Upper lobe of right lung (tissue), 1 donor: ENCODE measurements around the gene MED27. TPM values are rescaled to one million over a fixed set of nuclear protein-coding genes. Genes with fewer than 3 reads are reported as not detected.

ENCODE experiments used
- ATAC-seq: fragments of 200-7000 bp; cut with Tn5 transposase; one replicate; pipeline ENCODE4 v1.9.1; 2020; ENCODE audit warnings: mild to moderate bottlenecking, moderate library complexity
- DNase-seq: peaks from one replicate; pipeline ENCODE4 v3.0.0-alpha.2; 2020
- H3K27ac ChIP-seq: fragments of 200-600 bp; one replicate; pipeline ENCODE4 v1.8.0; 2022
- H3K27me3 ChIP-seq: fragments of 200-600 bp; one replicate; pipeline ENCODE4 v1.8.0; 2022; ENCODE audit warnings: mild to moderate bottlenecking
- H3K36me3 ChIP-seq: fragments of 200-600 bp; one replicate; pipeline ENCODE4 v1.8.0; 2022
- H3K4me1 ChIP-seq: fragments of 200-600 bp; one replicate; pipeline ENCODE4 v1.8.0; 2022
- H3K4me3 ChIP-seq: fragments of 200-600 bp; one replicate; pipeline ENCODE4 v1.8.0; 2022; ENCODE audit warnings: mild to moderate bottlenecking
- H3K9me3 ChIP-seq: fragments of 200-600 bp; one replicate; pipeline ENCODE4 v1.8.0; 2022
- intact Hi-C: fragments of 100-400 bp; cut with DNase I; formaldehyde crosslinking; loops from one replicate; pipeline ENCODE4 v1.11.0; 2022
- total RNA-seq: library from RNA; stranded (reverse); fragmentation: NEBNext Ultra II Directional; extraction: Animal tissue kit (Norgen Biotek cat#: 25700); gene quantifications from one replicate; pipeline ENCODE4 v1.2.1, GENCODE V29; 2021
- TF ChIP-seq, protein P1 (sequence below): fragments of 200-600 bp; IDR thresholded peaks from one replicate; pipeline ENCODE4 v1.8.0; 2022; ENCODE audit warnings: antibody characterized with exemption
- donor health status: DM: no; HTN: yes; CAD: no; lungs with severe emphysema.

MED27 gene
- total RNA-seq, 1 donor from 2014 or later = 14.2 TPM

DNA sequence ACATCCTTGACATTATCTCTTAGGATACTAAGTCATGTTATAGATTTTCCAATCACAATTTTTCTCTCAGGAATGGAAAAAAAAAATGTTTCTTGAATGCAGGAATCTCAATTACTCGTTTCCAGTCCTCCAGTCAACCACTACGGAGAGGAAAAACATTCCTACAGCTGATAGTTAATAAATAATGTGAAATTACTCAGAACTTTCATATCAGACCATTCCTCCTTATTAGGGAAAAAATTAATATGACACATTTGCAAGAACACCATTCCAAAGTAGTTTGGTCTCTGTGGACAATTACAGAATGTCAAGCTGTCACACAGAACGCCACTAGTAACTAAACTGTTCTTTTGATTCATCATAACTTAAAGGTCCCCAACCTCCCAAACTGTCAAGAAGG, 31.5 kb downstream of the MED27 start:
- no peaks in the 10 kb centered on the region for H3K4me1 ChIP-seq
- no peaks in the 10 kb centered on the region for H3K27me3 ChIP-seq
- intact Hi-C loops = no loop called here
- H3K27ac ChIP-seq = no peak overlapping the region
- ATAC-seq (no peak), DNase-seq (no peak)
- TF ChIP-seq, protein P1, sequence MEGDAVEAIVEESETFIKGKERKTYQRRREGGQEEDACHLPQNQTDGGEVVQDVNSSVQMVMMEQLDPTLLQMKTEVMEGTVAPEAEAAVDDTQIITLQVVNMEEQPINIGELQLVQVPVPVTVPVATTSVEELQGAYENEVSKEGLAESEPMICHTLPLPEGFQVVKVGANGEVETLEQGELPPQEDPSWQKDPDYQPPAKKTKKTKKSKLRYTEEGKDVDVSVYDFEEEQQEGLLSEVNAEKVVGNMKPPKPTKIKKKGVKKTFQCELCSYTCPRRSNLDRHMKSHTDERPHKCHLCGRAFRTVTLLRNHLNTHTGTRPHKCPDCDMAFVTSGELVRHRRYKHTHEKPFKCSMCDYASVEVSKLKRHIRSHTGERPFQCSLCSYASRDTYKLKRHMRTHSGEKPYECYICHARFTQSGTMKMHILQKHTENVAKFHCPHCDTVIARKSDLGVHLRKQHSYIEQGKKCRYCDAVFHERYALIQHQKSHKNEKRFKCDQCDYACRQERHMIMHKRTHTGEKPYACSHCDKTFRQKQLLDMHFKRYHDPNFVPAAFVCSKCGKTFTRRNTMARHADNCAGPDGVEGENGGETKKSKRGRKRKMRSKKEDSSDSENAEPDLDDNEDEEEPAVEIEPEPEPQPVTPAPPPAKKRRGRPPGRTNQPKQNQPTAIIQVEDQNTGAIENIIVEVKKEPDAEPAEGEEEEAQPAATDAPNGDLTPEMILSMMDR = no peak
- H3K36me3 ChIP-seq = no peaks in the 10 kb centered on the region
- no peak overlapping the region for H3K4me3 ChIP-seq
- no peaks in the 10 kb centered on the region for H3K9me3 ChIP-seq

DNA sequence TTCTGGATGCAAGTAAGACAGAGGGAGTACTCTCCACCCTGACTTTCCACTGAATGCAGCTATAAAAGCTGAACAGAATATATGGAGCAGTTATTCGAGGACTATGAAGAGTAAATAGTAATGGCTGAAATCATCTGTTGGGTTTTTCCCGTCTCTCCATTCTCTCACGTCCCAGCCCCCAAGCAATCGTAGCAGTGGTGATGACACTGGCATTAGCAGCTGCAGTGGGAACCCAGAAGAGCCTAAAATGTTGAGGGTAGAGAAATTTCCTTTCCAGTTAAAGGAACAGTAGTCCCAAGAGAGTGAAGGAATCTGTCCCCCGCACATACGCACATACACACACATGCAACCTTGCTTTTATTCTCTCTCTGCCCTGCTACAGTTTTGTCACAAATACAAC, 33.2 kb downstream of the MED27 start:
- no peak for ATAC-seq

DNA sequence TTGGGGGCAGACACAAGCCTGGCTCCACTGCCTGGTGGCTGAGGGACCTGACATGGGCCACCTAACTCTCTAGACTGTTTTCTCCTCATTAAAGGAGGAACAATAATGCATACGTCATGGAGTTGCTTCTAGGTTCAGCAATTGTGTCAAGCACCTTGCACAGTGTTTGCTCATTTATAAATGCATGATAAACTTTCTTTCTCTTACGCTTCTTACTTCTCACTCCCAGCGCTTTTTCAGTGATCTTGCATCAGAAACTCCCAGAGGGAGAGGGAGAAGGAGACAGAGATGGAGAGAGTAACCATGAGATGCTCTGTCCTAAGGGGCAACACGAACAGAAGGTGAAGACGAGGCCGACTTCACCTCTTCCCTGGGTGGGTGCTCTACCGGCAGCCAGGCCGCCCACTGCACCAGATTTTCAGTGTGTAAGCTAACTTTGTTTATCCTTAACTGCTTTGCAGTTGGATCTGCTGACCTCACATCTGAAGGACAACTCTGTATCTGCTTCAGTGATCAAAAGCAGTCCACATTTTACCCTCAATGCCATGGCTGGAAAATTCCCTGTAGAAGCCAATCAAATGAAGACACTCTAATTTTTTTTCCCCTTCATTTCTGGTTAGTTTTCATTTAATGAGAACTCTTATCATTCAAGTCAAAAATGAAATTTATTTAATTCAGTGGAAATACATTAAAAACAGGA, 35.3 kb downstream of the MED27 start:
- no peaks in the 10 kb centered on the region for H3K9me3 ChIP-seq
- TF ChIP-seq, protein P1 = no peak
- intact Hi-C loops = no loop called here
- H3K27me3 ChIP-seq = no peaks in the 10 kb centered on the region
- ATAC-seq (no peak), DNase-seq (no peak)
- no peak overlapping the region for H3K27ac ChIP-seq
- no peak overlapping the region for H3K4me3 ChIP-seq
- no peaks in the 10 kb centered on the region for H3K4me1 ChIP-seq
- no peaks in the 10 kb centered on the region for H3K36me3 ChIP-seq

More for the DNA sequence above, 33.2 kb downstream of the MED27 start:
- H3K36me3 ChIP-seq = no peaks in the 10 kb centered on the region
- no peak overlapping the region for H3K4me3 ChIP-seq
- DNase-seq = no peak
- no peaks in the 10 kb centered on the region for H3K9me3 ChIP-seq
- intact Hi-C loops = no loop called here
- H3K4me1 ChIP-seq = no peaks in the 10 kb centered on the region
- no peaks in the 10 kb centered on the region for H3K27me3 ChIP-seq
- TF ChIP-seq, protein P1 = no peak
- H3K27ac ChIP-seq = no peak overlapping the region

DNA sequence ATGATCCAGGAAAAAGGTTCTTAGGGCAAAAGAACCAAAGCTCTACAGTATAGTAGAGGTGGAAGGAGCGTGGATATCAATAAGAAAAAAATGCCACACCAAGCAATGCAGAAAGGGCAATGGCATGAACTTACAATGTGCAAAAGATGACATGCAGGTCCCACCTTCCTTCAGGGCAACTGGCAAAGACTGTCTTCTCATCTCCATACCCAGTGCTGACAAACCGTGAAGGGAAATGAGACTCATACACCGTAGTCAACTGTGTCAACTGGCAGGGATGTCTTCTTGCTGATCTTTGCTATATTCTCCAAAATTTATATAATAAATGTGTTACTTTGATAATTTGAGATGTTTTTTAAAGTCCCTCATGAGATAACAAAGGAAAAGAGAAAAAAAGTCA, 36.0 kb downstream of the MED27 start:
- TF ChIP-seq, protein P1 = no peak
- no peak for ATAC-seq
- no peaks in the 10 kb centered on the region for H3K9me3 ChIP-seq

DNA sequence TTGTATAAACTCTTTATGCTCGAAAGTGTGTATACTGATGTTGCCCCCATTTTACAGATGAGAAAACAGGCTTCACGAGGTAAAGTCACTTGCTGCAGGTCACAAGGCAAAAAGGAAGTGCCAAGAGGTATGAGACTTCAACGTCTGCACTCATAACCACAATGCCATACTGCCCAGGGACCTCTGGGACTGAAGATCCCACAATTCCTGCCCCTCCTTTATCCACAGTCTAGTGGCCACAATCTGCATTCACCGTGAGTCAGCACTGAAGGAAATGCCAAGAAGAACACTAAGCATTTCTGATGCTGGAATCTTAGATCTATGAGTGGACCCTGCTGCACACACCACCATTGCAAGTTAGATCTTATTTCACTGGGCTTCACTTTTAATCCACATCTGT, 37.3 kb downstream of the MED27 start:
- DNase-seq (no peak), ATAC-seq (no peak)
- Histone ChIP-seq H3K9me3 (no peaks in the 10 kb centered on the region), H3K27ac (no peak overlapping the region), H3K27me3 (no peaks in the 10 kb centered on the region), H3K4me1 (no peaks in the 10 kb centered on the region), H3K36me3 (no peaks in the 10 kb centered on the region), H3K4me3 (no peak overlapping the region)
- intact Hi-C loops = no loop called here
- TF ChIP-seq, protein P1 = no peak

More for the DNA sequence above, 36.0 kb downstream of the MED27 start:
- Histone ChIP-seq H3K27me3 (no peaks in the 10 kb centered on the region), H3K27ac (no peak overlapping the region), H3K4me1 (no peaks in the 10 kb centered on the region), H3K4me3 (no peak overlapping the region), H3K36me3 (no peaks in the 10 kb centered on the region)
- intact Hi-C loops = no loop called here
- no peak for DNase-seq

DNA sequence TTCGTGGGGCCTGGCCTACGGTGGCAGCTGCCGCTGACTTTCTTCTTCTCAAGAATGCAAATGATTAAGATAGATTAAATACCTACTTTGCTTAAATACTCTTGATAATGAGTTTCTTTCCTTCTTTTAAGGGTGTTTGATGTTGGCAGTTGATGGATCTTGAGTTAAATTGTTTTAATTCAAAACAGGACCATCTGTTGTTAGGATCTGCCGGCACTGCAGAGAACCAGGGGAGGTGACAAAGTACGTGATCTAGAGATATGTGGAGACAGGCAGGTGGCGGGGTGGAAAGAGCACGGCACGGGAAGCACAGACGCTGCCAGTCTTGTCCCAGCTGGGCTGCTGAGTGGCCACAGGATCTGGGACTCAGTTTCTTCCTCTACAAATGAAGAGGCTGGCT, 37.9 kb downstream of the MED27 start:
- Histone ChIP-seq H3K9me3 (no peaks in the 10 kb centered on the region), H3K4me1 (no peaks in the 10 kb centered on the region), H3K36me3 (no peaks in the 10 kb centered on the region), H3K4me3 (no peak overlapping the region), H3K27me3 (no peaks in the 10 kb centered on the region), H3K27ac (no peak overlapping the region)
- no peak for ATAC-seq
- DNase-seq = no peak
- intact Hi-C loops = no loop called here
- TF ChIP-seq, protein P1 = no peak
